IMR-90 (cell line): ENCODE results near the gene FNDC11. TPM values are rescaled to one million over a fixed set of nuclear protein-coding genes. Genes with fewer than 3 reads are reported as not detected.

ENCODE experiments used
- ATAC-seq: fragments of 200-7000 bp; cut with Tn5 transposase; 2 replicates; pipeline ENCODE4 v1.9.1; 2020; ENCODE audit warnings: low read depth, mild to moderate bottlenecking, moderate library complexity
- BruUV-seq: library from RNA; stranded (reverse); fragments of 400-500 nt; replicated peaks from 2 replicates; lab custom pipeline; 2021; lab: Mats Ljungman, UMichigan
- CTCF ChIA-PET: fragments of 300-600 bp; formaldehyde crosslinking; extraction: SDS; loops from one replicate; lab custom pipeline; 2021; ENCODE audit warnings: antibody characterized with exemption; lab: Yijun Ruan, JAX
- POLR2A ChIA-PET: fragments of 300-600 bp; sonication (Branson Sonifier 250); formaldehyde crosslinking; loops from one replicate; lab custom pipeline; 2022; ENCODE audit warnings: antibody characterized with exemption; ENCODE audit not compliant: unreplicated experiment; lab: Charles Lee
- DNase-seq: peaks from one replicate; pipeline ENCODE4 v3.0.0; 2013
- H2AFZ ChIP-seq: replicated peaks from 2 replicates; pipeline ENCODE3; 2013; ENCODE audit warnings: low read length, mild to moderate bottlenecking; ENCODE audit not compliant: poor library complexity
- H2AK5ac ChIP-seq: 2 replicates; pipeline ENCODE4 v1.6.1; 2013; ENCODE audit warnings: low read depth, low read length, inconsistent platforms
- H2AK9ac ChIP-seq: replicated peaks from 2 replicates; pipeline ENCODE3; 2013; ENCODE audit warnings: mild to moderate bottlenecking, low read depth, low read length, moderate library complexity; ENCODE audit not compliant: poor library complexity
- H2BK120ac ChIP-seq: 2 replicates; pipeline ENCODE4 v1.6.1; 2013; ENCODE audit warnings: low read depth, low read length, inconsistent platforms
- H2BK15ac ChIP-seq: 3 replicates; pipeline ENCODE4 v1.6.1; 2013; ENCODE audit warnings: low read depth, low read length, inconsistent platforms
- H2BK20ac ChIP-seq: 2 replicates; pipeline ENCODE4 v1.6.1; 2013; ENCODE audit warnings: low read depth, mild to moderate bottlenecking, inconsistent platforms, low read length, moderate library complexity
- H2BK5ac ChIP-seq: 2 replicates; pipeline ENCODE4 v1.6.1; 2013; ENCODE audit warnings: mild to moderate bottlenecking, low read depth, low read length, inconsistent platforms; ENCODE audit not compliant: poor library complexity, severe bottlenecking
- H3K14ac ChIP-seq: replicated peaks from 2 replicates; pipeline ENCODE4 v1.6.1; 2013; ENCODE audit warnings: low read depth, low read length, inconsistent platforms
- H3K18ac ChIP-seq: 2 replicates; pipeline ENCODE4 v1.6.1; 2013; ENCODE audit warnings: low read depth, low read length, control low read depth
- H3K23ac ChIP-seq: 2 replicates; pipeline ENCODE4 v1.6.1; 2013; ENCODE audit warnings: low read depth, low read length, inconsistent platforms
- H3K27ac ChIP-seq: 2 replicates; pipeline ENCODE4 v1.5.1; 2013; ENCODE audit warnings: mild to moderate bottlenecking, control low read depth, low read length; ENCODE audit not compliant: insufficient read depth
- H3K27me3 ChIP-seq: 2 replicates; pipeline ENCODE4 v1.6.1; 2013; ENCODE audit warnings: low read length; ENCODE audit not compliant: control insufficient read depth, insufficient read depth
- H3K36me3 ChIP-seq: 2 replicates; pipeline ENCODE4 v1.6.1; 2013; ENCODE audit warnings: low read length, mixed read lengths; ENCODE audit not compliant: control insufficient read depth, insufficient read depth
- H3K4ac ChIP-seq: 2 replicates; pipeline ENCODE4 v1.6.1; 2013; ENCODE audit warnings: low read depth, low read length, inconsistent platforms
- H3K4me1 ChIP-seq: 2 replicates; pipeline ENCODE4 v1.6.1; 2013; ENCODE audit warnings: low read length, mixed read lengths; ENCODE audit not compliant: control insufficient read depth, insufficient read depth
- H3K4me2 ChIP-seq: 2 replicates; pipeline ENCODE4 v1.6.1; 2013; ENCODE audit warnings: low read depth, mild to moderate bottlenecking, control low read depth, low read length, moderate library complexity
- H3K4me3 ChIP-seq: 2 replicates; pipeline ENCODE4 v1.5.1; 2013; ENCODE audit warnings: low read depth, mild to moderate bottlenecking, control low read depth, low read length, moderate library complexity; ENCODE audit not compliant: insufficient read depth
- H3K56ac ChIP-seq: 2 replicates; pipeline ENCODE4 v1.6.1; 2013; ENCODE audit warnings: low read length, inconsistent platforms; ENCODE audit not compliant: insufficient read depth; ENCODE audit errors: extremely low read depth
- H3K79me1 ChIP-seq, 2 experiments: 2 replicates each; pipeline ENCODE4 v1.6.1; 2013; ENCODE audit warnings: low read length in 2 of 2, inconsistent platforms in 1 of 2, low read depth in 1 of 2
- H3K9ac ChIP-seq: 2 replicates; pipeline ENCODE4 v1.6.1; 2013; ENCODE audit warnings: low read depth, low read length, control low read depth
- H3K9me1 ChIP-seq: 2 replicates; pipeline ENCODE4 v1.6.1; 2013; ENCODE audit warnings: low read length, inconsistent platforms; ENCODE audit not compliant: insufficient read depth
- H3K9me3 ChIP-seq: 2 replicates; pipeline ENCODE4 v1.6.1; 2013; ENCODE audit warnings: low read length; ENCODE audit not compliant: control insufficient read depth, insufficient read depth
- H4K20me1 ChIP-seq: 2 replicates; pipeline ENCODE4 v1.6.1; 2013; ENCODE audit warnings: low read length, inconsistent platforms; ENCODE audit not compliant: insufficient read depth
- H4K5ac ChIP-seq: 2 replicates; pipeline ENCODE4 v1.6.1; 2013; ENCODE audit warnings: mild to moderate bottlenecking, low read depth, low read length, control low read depth
- H4K8ac ChIP-seq, 2 experiments: 2 replicates each; pipeline ENCODE4 v1.6.1; 2013; ENCODE audit warnings: low read depth in 2 of 2, low read length in 2 of 2, control low read depth in 1 of 2, inconsistent platforms in 1 of 2
- H4K91ac ChIP-seq: 2 replicates; pipeline ENCODE4 v1.6.1; 2013; ENCODE audit warnings: low read depth, low read length, inconsistent platforms; ENCODE audit not compliant: insufficient read depth
- BHLHE40 ChIP-seq: fragments of 150-350 bp; IDR thresholded peaks from 2 replicates; pipeline ENCODE4 v1.6.1; 2016; ENCODE audit warnings: mild to moderate bottlenecking, low read depth, low read length
- CTCF ChIP-seq: conservative IDR thresholded peaks from 2 replicates; pipeline ENCODE4 v1.5.1; 2012; ENCODE audit warnings: mild to moderate bottlenecking, low read depth, low read length, improper control_type of control experiment
- RCOR1 ChIP-seq: IDR thresholded peaks from 2 replicates; pipeline ENCODE4 v1.6.1; 2012; ENCODE audit warnings: mild to moderate bottlenecking, low read length, improper control_type of control experiment; ENCODE audit not compliant: insufficient replicate concordance
- SMC3 ChIP-seq: fragments of 150-350 bp; IDR thresholded peaks from 2 replicates; pipeline ENCODE4 v1.6.1; 2016; ENCODE audit warnings: low read depth, mild to moderate bottlenecking, antibody characterized with exemption, low read length, moderate library complexity
- USF2 ChIP-seq: fragments of 150-350 bp; IDR thresholded peaks from 2 replicates; pipeline ENCODE4 v1.6.1; 2017; ENCODE audit warnings: mild to moderate bottlenecking, antibody characterized with exemption, low read length, low read depth
- WGBS, 2 experiments: methylation state at CpG; one replicate each; pipeline versions ENCODE4 v1.1.5 to v1.1.7; 2013; ENCODE audit warnings: missing lambda C conversion rate in 2 of 2; ENCODE audit not compliant: insufficient read length in 1 of 2; ENCODE audit errors: extremely low coverage in 2 of 2; 5-methylcytosine and 5-hydroxymethylcytosine counted together
- dilution Hi-C: fragments of 300-500 bp; cut with HindIII; formaldehyde crosslinking; loops from one replicate; pipeline ENCODE4 v1.14.3; 2018; ENCODE audit warnings: low sequenced_read_pairs; ENCODE audit not compliant: unreplicated experiment
- in situ Hi-C: fragments of 300-500 bp; cut with MboI; formaldehyde crosslinking; loops from 3 replicates; pipeline ENCODE4 v1.14.3; 2019; ENCODE audit warnings: low sequenced_read_pairs, inconsistent platforms, mixed read lengths
- intact Hi-C: fragments of 100-400 bp; cut with micrococcal nuclease; formaldehyde crosslinking; loops from 2 replicates; pipeline ENCODE4 v1.10.0; 2022
- polyA plus RNA-seq, 3 experiments: library from polyadenylated mRNA; depleted of rRNA; stranded (reverse); fragments of >200 nt; gene quantifications; 2 replicates each; pipeline ENCODE4 v1.2.3, GENCODE V29; 2012; ENCODE audit warnings: low replicate concordance in 1 of 3
- total RNA-seq: library from RNA; depleted of rRNA; stranded (reverse); fragments of >200 nt; gene quantifications from 2 replicates; pipeline ENCODE4 v1.2.3, GENCODE V29; 2012

FNDC11 gene
- total and polyA plus RNA-seq, 2 of the 4 experiments (the other 2 are of a cell fraction) = 0.36 to 1.0 TPM

- dilution Hi-C loops = no loop called here
- H2BK120ac ChIP-seq = no peak overlapping the region
- no peaks in the 10 kb centered on the region for H3K9me1 ChIP-seq
- H4K20me1 ChIP-seq = no peaks in the 10 kb centered on the region
- no peak overlapping the region for H3K4ac ChIP-seq
- H4K8ac ChIP-seq = no peak overlapping the region
- no peaks in the 10 kb centered on the region for H3K36me3 ChIP-seq
- BruUV-seq = no TSS peak
- in situ Hi-C loops = no loop called here
- no peak overlapping the region for H2BK5ac ChIP-seq
- no peak overlapping the region for H3K56ac ChIP-seq
- no peak overlapping the region for H3K14ac ChIP-seq
- H4K91ac ChIP-seq = no peak overlapping the region
- no peak overlapping the region for H3K9ac ChIP-seq
- no peak overlapping the region for H2BK15ac ChIP-seq
- H3K4me3 ChIP-seq = no peak overlapping the region
- CTCF ChIA-PET = no interaction called here
- no peak overlapping the region for H3K4me2 ChIP-seq
- H2BK20ac ChIP-seq = no peak overlapping the region
- ATAC-seq (no peak), DNase-seq (no peak)
- H3K18ac ChIP-seq = no peak overlapping the region
- no peaks in the 10 kb centered on the region for H3K79me1 ChIP-seq
- H2AK9ac ChIP-seq = no peak overlapping the region
- 75% methylated on average over 6 of the region's 10 CpGs; no CpG with 5 or more reads in 1 of the 2 experiments for WGBS, 2 experiments
- H3K27ac ChIP-seq = no peak overlapping the region
- POLR2A ChIA-PET = no interaction called here
- H2AFZ ChIP-seq = no peak overlapping the region
- peaks cover 27% of the 10 kb centered on the region; the same call in 1 of the 2 replicates for H3K27me3 ChIP-seq
- intact Hi-C loops = no loop called here
- H3K23ac ChIP-seq = no peak overlapping the region
- H3K4me1 ChIP-seq = peaks cover 3% of the 10 kb centered on the region; the same call in 1 of the 2 replicates
- no peak overlapping the region for H2AK5ac ChIP-seq
- no peak for TF ChIP-seq USF2
- no peak for TF ChIP-seq CTCF
- no peak for TF ChIP-seq BHLHE40
- TF ChIP-seq SMC3 = no peak
- TF ChIP-seq RCOR1 = no peak
- H3K9me3 ChIP-seq = no peaks in the 10 kb centered on the region
- H4K5ac ChIP-seq = no peak overlapping the region
These were observed 10.8 kb upstream of the FNDC11 start for GRCh38 chr20:63543131-63543530.
